Trophoblast cell (in vitro differentiated cells and primary cell): ENCODE data around the gene CASP3.

Experiments used
- DNase-seq, 2 donors: peaks; one replicate each; pipeline ENCODE4 v3.0.0-alpha.2; 2016
- H2AFZ ChIP-seq: 2 replicates; pipeline ENCODE4 v1.6.1; 2013; ENCODE audit warnings: low read length, moderate library complexity, mild to moderate bottlenecking; ENCODE audit not compliant: insufficient read depth, poor library complexity
- H2AK5ac ChIP-seq: 2 replicates; pipeline ENCODE4 v1.6.1; 2013; ENCODE audit warnings: mild to moderate bottlenecking, low read length
- H2BK120ac ChIP-seq: 2 replicates; pipeline ENCODE4 v1.6.1; 2013; ENCODE audit warnings: low read length, mild to moderate bottlenecking, moderate library complexity; ENCODE audit not compliant: insufficient read depth, poor library complexity
- H2BK12ac ChIP-seq: 2 replicates; pipeline ENCODE4 v1.6.1; 2013; ENCODE audit warnings: mild to moderate bottlenecking, low read length, moderate library complexity
- H2BK5ac ChIP-seq: 2 replicates; pipeline ENCODE4 v1.6.1; 2013; ENCODE audit warnings: low read length, low read depth, moderate library complexity, mild to moderate bottlenecking; ENCODE audit not compliant: poor library complexity
- H3K14ac ChIP-seq: 2 replicates; pipeline ENCODE4 v1.6.1; 2013; ENCODE audit warnings: mild to moderate bottlenecking, low read length
- H3K18ac ChIP-seq: 2 replicates; pipeline ENCODE4 v1.6.1; 2013; ENCODE audit warnings: mild to moderate bottlenecking, low read length
- H3K23ac ChIP-seq: 2 replicates; pipeline ENCODE4 v1.6.1; 2013; ENCODE audit warnings: low read length
- H3K27ac ChIP-seq: 2 replicates; pipeline ENCODE4 v1.5.1; 2013; ENCODE audit warnings: low read depth, mild to moderate bottlenecking, inconsistent platforms, low read length, moderate library complexity
- H3K27me3 ChIP-seq: 2 replicates; pipeline ENCODE4 v1.6.1; 2013; ENCODE audit warnings: inconsistent platforms, mild to moderate bottlenecking, low read length, moderate library complexity; ENCODE audit not compliant: insufficient read depth
- H3K36me3 ChIP-seq, 2 experiments: 1 replicate in 1 of 2; 2 replicates in 1 of 2; pipeline ENCODE4 v1.6.1; 2013; ENCODE audit warnings: low read length in 2 of 2, mild to moderate bottlenecking in 2 of 2, moderate library complexity in 1 of 2; ENCODE audit not compliant: insufficient read depth in 2 of 2, control insufficient read depth in 1 of 2
- H3K4ac ChIP-seq: 2 replicates; pipeline ENCODE4 v1.6.1; 2013; ENCODE audit warnings: low read depth, mild to moderate bottlenecking, low read length, moderate library complexity
- H3K4me1 ChIP-seq, 2 experiments: 1 replicate in 1 of 2; 2 replicates in 1 of 2; pipeline ENCODE4 v1.6.1; 2013; ENCODE audit warnings: low read length in 2 of 2, mild to moderate bottlenecking in 2 of 2, moderate library complexity in 1 of 2; ENCODE audit not compliant: insufficient read depth in 2 of 2, control insufficient read depth in 1 of 2
- H3K4me2 ChIP-seq: 2 replicates; pipeline ENCODE4 v1.6.1; 2013; ENCODE audit warnings: inconsistent platforms, mild to moderate bottlenecking, low read length, moderate library complexity
- H3K4me3 ChIP-seq: 2 replicates; pipeline ENCODE4 v1.5.1; 2013; ENCODE audit warnings: mild to moderate bottlenecking, low read depth, low read length, inconsistent platforms
- H3K79me1 ChIP-seq: one replicate; pipeline ENCODE4 v1.6.1; 2013; ENCODE audit warnings: low read length
- H3K79me2 ChIP-seq: 2 replicates; pipeline ENCODE4 v1.6.1; 2013; ENCODE audit warnings: low read length, mild to moderate bottlenecking; ENCODE audit not compliant: control insufficient read depth, insufficient read depth, poor library complexity
- H3K9ac ChIP-seq: 2 replicates; pipeline ENCODE4 v1.6.1; 2013; ENCODE audit warnings: mild to moderate bottlenecking, low read length
- H3K9me3 ChIP-seq: 2 replicates; pipeline ENCODE4 v1.6.1; 2013; ENCODE audit warnings: low read depth, mild to moderate bottlenecking, control low read depth, inconsistent platforms, low read length; ENCODE audit not compliant: insufficient read depth
- H4K12ac ChIP-seq: 2 replicates; pipeline ENCODE4 v1.6.1; 2013; ENCODE audit warnings: low read depth, mild to moderate bottlenecking, low read length, moderate library complexity
- H4K8ac ChIP-seq: 2 replicates; pipeline ENCODE4 v1.6.1; 2013; ENCODE audit warnings: low read depth, mild to moderate bottlenecking, low read length, moderate library complexity
- H4K91ac ChIP-seq: one replicate; pipeline ENCODE4 v1.6.1; 2013; ENCODE audit warnings: low read depth, mild to moderate bottlenecking, low read length, moderate library complexity
- WGBS: extraction: QIAGEN DNeasy Blood & Tissue Kit; methylation state at CpG from one replicate; pipeline ENCODE4 v1.1.7; 2013; ENCODE audit warnings: missing lambda C conversion rate; ENCODE audit not compliant: insufficient read length, insufficient coverage; ENCODE audit errors: extremely low coverage; 5-methylcytosine and 5-hydroxymethylcytosine counted together

CASP3 gene

GRCh38 chr4:184651899-184652298 lies 2.7 kb upstream of the CASP3 start:
- H3K79me2 ChIP-seq = peaks cover 18% of the 10 kb centered on the region
- WGBS = 100% methylated on average over 1 of the region's 8 CpGs
- no peak overlapping the region for H2BK5ac ChIP-seq
- no peak overlapping the region for H4K8ac ChIP-seq
- H3K79me1 ChIP-seq = peaks cover 15% of the 10 kb centered on the region
- H3K9ac ChIP-seq = no peak overlapping the region
- no peaks in the 10 kb centered on the region for H3K27me3 ChIP-seq
- H3K14ac ChIP-seq = no peak overlapping the region
- H3K4ac ChIP-seq = no peak overlapping the region
- H3K4me1 ChIP-seq = peaks cover 9 to 11% of the 10 kb centered on the region in 2 experiments
- H4K91ac ChIP-seq = no peak overlapping the region
- peaks cover 2 to 3% of the 10 kb centered on the region in 2 experiments for H3K36me3 ChIP-seq
- H3K9me3 ChIP-seq = no peaks in the 10 kb centered on the region
- no peak overlapping the region for H2BK120ac ChIP-seq
- no peak overlapping the region for H2AK5ac ChIP-seq
- H3K4me2 ChIP-seq = no peak overlapping the region
- no peak overlapping the region for H4K12ac ChIP-seq
- no peak overlapping the region for H3K4me3 ChIP-seq
- no peak for DNase-seq
- H3K23ac ChIP-seq = no peak overlapping the region
- no peak overlapping the region for H2AFZ ChIP-seq
- H3K18ac ChIP-seq = no peak overlapping the region
- no peak overlapping the region for H3K27ac ChIP-seq
- no peak overlapping the region for H2BK12ac ChIP-seq

GRCh38 chr4:184649971-184650855 lies 966 bp upstream of the CASP3 start:
- Histone ChIP-seq H2AK5ac (peak overlapping the region; percentile 90), H4K8ac (peak overlapping the region; percentile 98), H3K79me2 (peaks cover 18% of the 10 kb centered on the region), H3K9ac (peak overlapping the region; percentile 99), H3K23ac (no peak overlapping the region), H3K18ac (peak overlapping the region; percentile 96), H2BK12ac (peak overlapping the region; percentile 27), H3K4me2 (peak overlapping the region; percentile 96), H3K27ac (peak overlapping the region; percentile 63), H3K4me3 (peak overlapping the region; percentile 84), H3K27me3 (no peaks in the 10 kb centered on the region), H3K14ac (peak overlapping the region; percentile 98), H4K91ac (peak overlapping the region; percentile 90), H3K4ac (peak overlapping the region; percentile 77), H2BK120ac (peak overlapping the region; percentile 56), H2BK5ac (peak overlapping the region; percentile 90), H3K36me3 (no peaks in the 10 kb centered on the region), H2AFZ (peak overlapping the region; percentile 89), H3K79me1 (peaks cover 15% of the 10 kb centered on the region), H3K4me1 (peaks cover 9 to 11% of the 10 kb centered on the region in 2 experiments), H4K12ac (peak overlapping the region; percentile 96), H3K9me3 (no peaks in the 10 kb centered on the region)
- peak; percentile 33 to 34 for DNase-seq
- no CpG with 5 or more reads among the region's 21 CpGs for WGBS

GRCh38 chr4:184648313-184649025 lies 778 bp downstream of the CASP3 start:
- Histone ChIP-seq H3K4me3 (peak overlapping the region; percentile 95), H2AK5ac (peak overlapping the region; percentile 65), H3K4ac (peak overlapping the region; percentile 41), H3K36me3 (no peaks in the 10 kb centered on the region), H2BK12ac (no peak overlapping the region), H3K9ac (peak overlapping the region; percentile 95), H3K79me1 (peaks cover 15% of the 10 kb centered on the region), H3K4me2 (peak overlapping the region; percentile 71), H2BK120ac (peak overlapping the region; percentile 59), H2AFZ (peak overlapping the region; percentile 61), H2BK5ac (peak overlapping the region; percentile 89), H3K27me3 (no peaks in the 10 kb centered on the region), H4K12ac (peak overlapping the region; percentile 57), H3K79me2 (peaks cover 18% of the 10 kb centered on the region), H3K4me1 (peaks cover 8 to 9% of the 10 kb centered on the region in 2 experiments), H4K91ac (peak overlapping the region; percentile 55), H3K23ac (no peak overlapping the region), H3K9me3 (no peaks in the 10 kb centered on the region), H3K27ac (peak overlapping the region; percentile 97), H3K14ac (peak overlapping the region; percentile 97), H4K8ac (peak overlapping the region; percentile 78), H3K18ac (peak overlapping the region; percentile 91)
- DNase-seq = peak; percentile 40 to 70
- WGBS = no CpG with 5 or more reads among the region's 52 CpGs

GRCh38 chr4:184648054-184648312 lies 1.3 kb downstream of the CASP3 start:
- H3K9me3 ChIP-seq = no peaks in the 10 kb centered on the region
- no peak overlapping the region for H3K9ac ChIP-seq
- peak overlapping the region; percentile 78 for H4K8ac ChIP-seq
- H3K27ac ChIP-seq = no peak overlapping the region
- H2BK12ac ChIP-seq = no peak overlapping the region
- H3K79me1 ChIP-seq = peaks cover 15% of the 10 kb centered on the region
- H3K79me2 ChIP-seq = peaks cover 18% of the 10 kb centered on the region
- H3K14ac ChIP-seq = no peak overlapping the region
- no peak overlapping the region for H4K12ac ChIP-seq
- H3K4ac ChIP-seq = no peak overlapping the region
- DNase-seq = peak in 1 of 2 donors; percentile 10
- no peak overlapping the region for H4K91ac ChIP-seq
- H3K27me3 ChIP-seq = no peaks in the 10 kb centered on the region
- H2BK120ac ChIP-seq = no peak overlapping the region
- H2BK5ac ChIP-seq = no peak overlapping the region
- no peaks in the 10 kb centered on the region for H3K36me3 ChIP-seq
- H3K18ac ChIP-seq = no peak overlapping the region
- no CpG with 5 or more reads among the region's 6 CpGs for WGBS
- H3K4me3 ChIP-seq = peak overlapping the region; percentile 95
- peaks cover 8 to 9% of the 10 kb centered on the region in 2 experiments for H3K4me1 ChIP-seq
- H3K23ac ChIP-seq = no peak overlapping the region
- H2AK5ac ChIP-seq = no peak overlapping the region
- peak overlapping the region; percentile 71 for H3K4me2 ChIP-seq
- peak overlapping the region; percentile 37 for H2AFZ ChIP-seq
